ENCODE data around the gene PCSK4. TPM values are rescaled to one million over a fixed set of nuclear protein-coding genes. Genes with fewer than 3 reads are reported as not detected.

The PCSK4 gene
- total RNA-seq, 1 experiment from 2014 or later: 6.4 TPM

- H3K9me3 Mint-ChIP-seq (ENCODE audit: unreplicated experiment): no peaks in the 10 kb centered on the region
- CTCF ChIA-PET: no interaction called here
- peak overlapping the region; percentile 89 for H3K4me3 Mint-ChIP-seq (ENCODE audit: unreplicated experiment)
- H3K27me3 ChIP-seq (replicated peaks; ENCODE audit: control insufficient read depth, insufficient read depth, low read length): no peaks in the 10 kb centered on the region
- H3K27ac Mint-ChIP-seq (ENCODE audit: unreplicated experiment): peak overlapping the region; percentile 90
- peaks cover 15% of the 10 kb centered on the region for H3K4me1 ChIP-seq
- H3K9me3 ChIP-seq: no peaks in the 10 kb centered on the region
- peaks cover 46% of the 10 kb centered on the region for H3K36me3 Mint-ChIP-seq (ENCODE audit: insufficient read depth, unreplicated experiment)
- DNase-seq: peak; percentile 78 to 81
- POLR2A ChIA-PET: no interaction called here
- TF ChIP-seq CTCF (IDR thresholded peaks at IDR 0.05; ENCODE audit: insufficient read depth in 1 of 2, low read depth in 1 of 2, low read length in 1 of 2, severe bottlenecking in 1 of 2, unreplicated experiment in 1 of 2): no peak
- H3K4me3 ChIP-seq (ENCODE audit: low read depth, low read length): peak overlapping the region; percentile 65
- BruUV-seq (replicated peaks): no TSS peak
- no peaks in the 10 kb centered on the region for H3K27me3 Mint-ChIP-seq (ENCODE audit: insufficient read depth, unreplicated experiment)
- H3K4me1 Mint-ChIP-seq (ENCODE audit: low read depth, unreplicated experiment): peaks cover 4% of the 10 kb centered on the region
- no peaks in the 10 kb centered on the region for H3K36me3 ChIP-seq (ENCODE audit: control insufficient read depth, insufficient read depth, low read length)
- intact Hi-C loops (cut with micrococcal nuclease; ENCODE audit: unreplicated experiment): loop anchor here (2.0 to 5.0 kb wide), 2 partner anchors 38 to 63 kb away; partner anchors contain the start of gene DAZAP1
Observed at GRCh38 chr19:1470305-1471009, 19.7 kb downstream of the PCSK4 start.

GRCh38 chr19:1470055-1470304 is 20.2 kb downstream of the PCSK4 start:
- H3K27ac Mint-ChIP-seq (ENCODE audit: unreplicated experiment): peak overlapping the region; percentile 90
- CTCF ChIA-PET: no interaction called here
- peak overlapping the region; percentile 65 for H3K4me3 ChIP-seq (ENCODE audit: low read depth, low read length)
- POLR2A ChIA-PET: no interaction called here
- intact Hi-C loops (cut with micrococcal nuclease; ENCODE audit: unreplicated experiment): loop anchor here (2.0 to 5.0 kb wide), 2 partner anchors 39 to 63 kb away; partner anchors contain the start of gene DAZAP1
- no peaks in the 10 kb centered on the region for H3K27me3 Mint-ChIP-seq (ENCODE audit: insufficient read depth, unreplicated experiment)
- peak overlapping the region; percentile 89 for H3K4me3 Mint-ChIP-seq (ENCODE audit: unreplicated experiment)
- peaks cover 46% of the 10 kb centered on the region for H3K36me3 Mint-ChIP-seq (ENCODE audit: insufficient read depth, unreplicated experiment)
- no peaks in the 10 kb centered on the region for H3K36me3 ChIP-seq (ENCODE audit: control insufficient read depth, insufficient read depth, low read length)
- H3K4me1 Mint-ChIP-seq (ENCODE audit: low read depth, unreplicated experiment): peaks cover 4% of the 10 kb centered on the region
- no peaks in the 10 kb centered on the region for H3K9me3 Mint-ChIP-seq (ENCODE audit: unreplicated experiment)
- TF ChIP-seq CTCF (IDR thresholded peaks at IDR 0.05; ENCODE audit: insufficient read depth in 1 of 2, low read depth in 1 of 2, low read length in 1 of 2, severe bottlenecking in 1 of 2, unreplicated experiment in 1 of 2): no peak
- BruUV-seq (replicated peaks): no TSS peak
- no peaks in the 10 kb centered on the region for H3K9me3 ChIP-seq
- H3K4me1 ChIP-seq: peaks cover 15% of the 10 kb centered on the region
- H3K27me3 ChIP-seq (replicated peaks; ENCODE audit: control insufficient read depth, insufficient read depth, low read length): no peaks in the 10 kb centered on the region
- DNase-seq: no peak

GRCh38 chr19:1469255-1470054 is 20.7 kb downstream of the PCSK4 start:
- Mint-ChIP-seq H3K4me3 (ENCODE audit: unreplicated experiment) (peak overlapping the region; percentile 89), H3K9me3 (ENCODE audit: unreplicated experiment) (no peaks in the 10 kb centered on the region), H3K36me3 (ENCODE audit: insufficient read depth, unreplicated experiment) (peaks cover 46% of the 10 kb centered on the region), H3K27ac (ENCODE audit: unreplicated experiment) (peak overlapping the region; percentile 90), H3K27me3 (ENCODE audit: insufficient read depth, unreplicated experiment) (no peaks in the 10 kb centered on the region), H3K4me1 (ENCODE audit: low read depth, unreplicated experiment) (peaks cover 4% of the 10 kb centered on the region)
- H3K36me3 ChIP-seq (ENCODE audit: control insufficient read depth, insufficient read depth, low read length): no peaks in the 10 kb centered on the region
- peak in 1 of 2 experiments; percentile 77 for DNase-seq
- intact Hi-C loops (cut with micrococcal nuclease; ENCODE audit: unreplicated experiment): loop anchor here (2.0 to 5.0 kb wide), 2 partner anchors 39 to 62 kb away; partner anchors contain the start of gene DAZAP1
- no peaks in the 10 kb centered on the region for H3K9me3 ChIP-seq
- TF ChIP-seq CTCF (IDR thresholded peaks at IDR 0.05; ENCODE audit: insufficient read depth in 1 of 2, low read depth in 1 of 2, low read length in 1 of 2, severe bottlenecking in 1 of 2, unreplicated experiment in 1 of 2): no peak
- CTCF ChIA-PET: interaction anchor here (1.0 kb wide), 1 partner anchor 32 kb away, joined by 3 read pairs; no protein-coding TSS in a partner anchor
- no TSS peak for BruUV-seq (replicated peaks)
- peaks cover 15% of the 10 kb centered on the region for H3K4me1 ChIP-seq
- POLR2A ChIA-PET: no interaction called here
- H3K4me3 ChIP-seq (ENCODE audit: low read depth, low read length): peak overlapping the region; percentile 65
- no peaks in the 10 kb centered on the region for H3K27me3 ChIP-seq (replicated peaks; ENCODE audit: control insufficient read depth, insufficient read depth, low read length)
